CD4-positive, alpha-beta T cell treated with Interleukin-10 for 1 hour (primary cell): ENCODE measurements around the gene CYSLTR2.
"Not testable (repeated sequence)": the region's sequence is repeated elsewhere in the genome, so short reads cannot be mapped to it uniquely, and the experiment has no call there.

Source experiments
- DNase-seq: peaks from one replicate; pipeline ENCODE4 v3.0.0-alpha.2; 2020

CYSLTR2 gene

GRCh38 chr13:48646791-48647190, 6.9 kb upstream of the CYSLTR2 start:
- DNase-seq, result no peak

- DNase-seq, result no peak
These were observed 6.1 kb upstream of the CYSLTR2 start for GRCh38 chr13:48647625-48648024.

GRCh38 chr13:48648446-48648845, 5.3 kb upstream of the CYSLTR2 start:
- DNase-seq, result no peak

GRCh38 chr13:48652851-48653471, 768 bp upstream of the CYSLTR2 start:
- no peak for DNase-seq

GRCh38 chr13:48654511-48654910, 782 bp downstream of the CYSLTR2 start:
- DNase-seq, result no peak

- no peak for DNase-seq
These were observed 1.6 kb downstream of the CYSLTR2 start for GRCh38 chr13:48655291-48655690.

DNA sequence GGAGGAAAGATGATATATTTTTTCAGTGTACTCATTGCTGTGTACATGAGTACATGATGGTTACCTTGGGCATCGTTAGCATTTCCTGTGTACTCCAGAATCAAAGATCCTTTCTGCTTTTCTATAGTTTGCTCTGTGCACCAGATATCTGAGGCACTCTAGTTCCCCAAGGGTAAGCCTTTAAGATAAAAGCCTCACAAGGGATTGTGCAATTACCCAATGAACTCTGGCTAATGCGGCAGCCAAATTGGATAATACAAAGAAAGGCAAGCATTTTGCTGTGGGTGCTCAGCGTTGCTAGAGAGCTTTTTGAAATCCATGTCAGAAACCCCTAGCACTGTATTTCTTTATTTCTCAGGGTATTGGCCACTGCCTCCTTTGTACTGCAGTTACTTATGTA, 2.9 kb downstream of the CYSLTR2 start:
- no peak for DNase-seq

DNA sequence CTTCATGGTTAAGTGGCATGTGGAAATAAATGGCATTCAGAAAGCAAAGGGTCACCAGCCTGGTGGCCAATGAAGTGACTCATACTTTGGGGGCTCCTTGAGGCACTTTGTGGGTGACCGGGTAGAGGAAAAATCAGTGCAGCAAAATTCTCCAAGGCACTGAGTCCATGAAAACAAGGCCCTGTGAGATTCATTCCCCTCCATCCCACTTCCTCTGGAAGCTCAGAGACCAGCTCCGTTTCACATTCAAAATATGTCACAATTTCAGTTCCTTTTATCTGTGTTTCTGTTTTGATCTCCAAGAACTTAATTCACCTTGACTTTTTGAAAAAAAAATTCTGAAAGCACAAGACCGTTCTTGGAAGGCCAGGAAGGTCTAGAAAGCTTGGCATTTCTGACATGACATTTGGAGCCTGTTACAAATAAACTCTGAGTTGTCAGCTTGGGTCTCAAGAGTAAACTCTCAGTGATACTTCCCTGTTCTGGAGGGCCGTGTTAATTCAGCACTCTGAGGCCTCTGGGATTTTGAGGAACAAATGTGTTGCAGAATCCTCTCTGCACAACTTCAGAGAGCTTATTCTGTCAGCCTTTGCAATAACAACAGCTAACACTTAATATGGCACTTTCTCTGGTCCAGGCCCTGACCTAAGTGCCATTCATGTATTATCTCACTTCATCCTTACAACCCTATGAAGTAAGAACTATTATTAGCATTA, 6.8 kb downstream of the CYSLTR2 start:
- peak; percentile 10 for DNase-seq

DNA sequence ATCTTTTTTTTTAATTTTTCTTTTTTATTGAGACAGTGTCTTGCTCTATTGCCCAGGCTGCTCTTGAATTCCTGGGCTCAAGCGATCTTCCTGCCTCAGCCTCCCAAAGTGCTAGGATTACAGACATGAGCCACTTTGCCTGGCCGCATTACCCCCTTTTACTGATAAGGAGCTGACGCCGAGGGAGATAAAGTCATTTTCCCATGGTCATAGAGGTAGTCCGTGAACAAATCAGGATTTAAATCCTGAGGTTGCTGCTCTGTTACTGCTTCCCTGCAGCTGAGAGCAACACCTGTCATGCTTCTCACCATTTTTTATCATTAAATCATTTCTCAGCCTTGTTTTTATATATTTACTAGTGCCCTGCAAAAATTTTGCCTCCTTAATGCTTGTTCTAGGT, 7.4 kb downstream of the CYSLTR2 start:
- DNase-seq, result no peak

- no peak for DNase-seq
These were observed 8.5 kb downstream of the CYSLTR2 start for GRCh38 chr13:48662226-48662625.

DNA sequence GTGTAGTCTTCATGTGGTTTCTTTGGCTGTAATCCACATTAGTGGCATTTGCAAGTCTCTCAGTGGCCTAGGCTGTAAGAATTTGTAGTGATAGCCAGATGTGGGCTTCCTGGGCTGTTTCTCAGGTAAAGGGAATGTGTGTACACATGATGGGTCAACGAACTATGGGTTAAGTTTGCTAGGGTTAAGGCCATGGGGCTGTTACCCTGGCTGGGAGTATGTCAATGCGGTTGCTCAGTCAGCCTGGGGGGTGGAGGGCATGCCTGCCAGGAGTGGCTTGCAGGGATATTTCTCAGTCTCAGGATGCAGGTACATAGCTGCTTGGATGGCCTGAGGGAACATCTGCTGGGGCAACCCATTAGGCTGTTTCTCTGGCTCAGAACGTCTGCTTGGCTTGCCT, 13.4 kb downstream of the CYSLTR2 start:
- no peak for DNase-seq

GRCh38 chr13:48671421-48671820, 17.7 kb downstream of the CYSLTR2 start:
- not testable (repeated sequence) for DNase-seq

DNA sequence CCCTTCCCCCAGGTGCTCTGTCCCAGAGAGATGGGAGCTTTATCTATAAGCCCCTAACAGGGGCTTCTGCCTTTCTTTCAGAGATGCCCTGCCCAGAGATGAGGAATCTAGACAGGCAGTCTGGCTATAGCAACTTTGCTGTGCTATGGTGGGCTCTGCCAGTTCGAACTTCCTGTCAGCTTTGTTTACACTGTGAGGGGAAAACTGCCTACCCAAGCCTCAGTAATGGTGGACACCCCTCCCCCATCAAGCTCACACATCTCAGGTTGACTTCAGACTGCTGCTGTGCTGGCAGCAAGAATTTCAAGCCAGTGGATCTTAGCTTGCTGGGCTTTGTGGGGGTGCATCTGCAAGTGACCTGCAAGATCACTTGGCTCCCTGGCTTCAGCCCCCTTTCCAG, 21.5 kb downstream of the CYSLTR2 start:
- no peak for DNase-seq

GRCh38 chr13:48678316-48678715, 24.6 kb downstream of the CYSLTR2 start:
- DNase-seq, result no peak

GRCh38 chr13:48679941-48680680, 26.4 kb downstream of the CYSLTR2 start:
- DNase-seq, result no peak

GRCh38 chr13:48680756-48681392, 27.1 kb downstream of the CYSLTR2 start:
- DNase-seq, result no peak

GRCh38 chr13:48681905-48682304, 28.2 kb downstream of the CYSLTR2 start:
- no peak for DNase-seq

DNA sequence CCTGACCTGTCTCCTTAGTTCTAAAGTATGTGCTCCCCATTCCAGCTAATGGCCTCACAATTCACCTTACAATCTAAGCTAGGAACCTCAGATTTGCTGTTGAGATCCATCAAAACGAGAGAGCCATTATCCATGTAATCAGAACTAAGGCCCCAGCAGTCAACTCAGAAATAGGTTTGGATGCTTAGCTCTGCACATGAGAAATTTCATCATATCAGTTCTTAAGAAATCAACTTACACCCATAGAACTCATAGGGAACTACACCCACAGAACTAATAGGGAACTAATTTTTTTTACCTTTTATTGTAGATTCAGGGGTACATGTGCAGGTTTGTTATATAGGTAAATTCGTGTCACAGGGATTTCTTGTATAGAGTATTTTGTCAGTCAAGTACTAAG, 28.7 kb downstream of the CYSLTR2 start:
- no peak for DNase-seq

- no peak for DNase-seq
These were observed 33.0 kb downstream of the CYSLTR2 start for GRCh38 chr13:48686636-48687210.

- DNase-seq, result no peak
These were observed 33.5 kb downstream of the CYSLTR2 start for GRCh38 chr13:48687249-48687648.

DNA sequence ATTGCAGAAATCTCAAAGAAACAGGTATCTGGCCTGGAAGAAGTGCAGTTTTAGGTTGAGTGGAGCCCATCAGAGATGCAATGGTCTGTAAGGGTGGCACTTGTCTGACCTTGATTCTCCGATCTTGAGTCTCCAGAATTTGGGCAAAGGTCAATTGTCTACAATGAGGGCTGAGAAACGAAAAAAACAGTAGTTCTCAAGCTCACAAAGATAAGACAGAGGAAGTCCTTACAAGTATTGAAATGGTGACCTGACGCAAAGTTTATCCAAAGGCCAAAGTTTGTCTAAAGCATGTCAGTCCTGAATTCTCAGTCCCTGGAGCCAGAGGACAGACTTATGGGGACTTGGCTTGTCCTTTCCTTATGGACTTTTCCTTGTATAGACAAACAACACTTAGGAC, 40.3 kb downstream of the CYSLTR2 start:
- DNase-seq, result no peak

DNA sequence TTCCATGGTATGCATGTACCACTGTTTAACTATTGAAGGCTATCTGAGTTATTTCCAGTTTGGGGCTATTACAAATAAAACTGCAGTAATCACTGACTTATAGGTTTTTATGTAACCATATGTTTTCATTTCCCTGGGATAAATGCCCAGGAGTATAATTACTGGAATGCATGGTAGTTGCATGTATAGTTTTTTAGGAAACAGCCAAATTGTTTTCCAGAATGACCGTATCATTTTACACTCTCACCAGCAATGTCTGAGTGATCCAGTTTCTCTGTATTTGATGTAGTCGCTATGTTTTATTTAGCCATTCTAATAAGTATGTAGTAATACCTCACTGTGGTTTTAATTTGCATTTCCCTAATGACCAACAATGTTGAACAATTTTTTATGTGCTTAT, 42.0 kb downstream of the CYSLTR2 start:
- DNase-seq, result no peak

DNA sequence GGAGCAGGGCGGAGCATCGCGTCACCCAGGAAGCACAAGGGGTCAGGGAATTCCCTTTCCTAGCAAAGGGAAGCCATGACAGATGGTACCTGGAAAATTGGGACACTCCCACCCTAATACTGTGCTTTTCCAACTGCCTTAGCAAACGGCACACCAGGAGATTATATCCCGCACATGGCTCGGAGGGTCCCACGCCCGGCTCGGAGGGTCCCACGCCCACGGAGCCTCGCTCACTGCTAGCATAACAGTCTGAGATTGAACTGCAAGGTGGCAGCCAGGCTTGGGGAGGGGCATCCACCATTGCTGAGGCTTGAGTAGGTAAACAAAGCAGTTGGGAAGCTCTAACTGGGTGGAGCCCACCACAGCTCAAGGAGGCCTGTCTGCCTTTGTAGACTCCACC, 42.9 kb downstream of the CYSLTR2 start:
- DNase-seq, result not testable (repeated sequence)
